Urinary bladder (tissue), 4 donors: Measurements from ENCODE around the gene FERMT1. TPM values are rescaled to one million over a fixed set of nuclear protein-coding genes. Genes with fewer than 3 reads are reported as not detected.
"Not testable (repeated sequence)": the region's sequence is repeated elsewhere in the genome, so short reads cannot be mapped to it uniquely, and the experiment has no call there.

Experiments
- DNase-seq: peaks from one replicate; pipeline ENCODE4 v3.0.0-alpha.2; 2015; ENCODE audit errors: extremely low spot score
- H3K27ac ChIP-seq: one replicate; pipeline ENCODE4 v1.5.1; 2013; ENCODE audit warnings: low read depth, mild to moderate bottlenecking, moderate library complexity
- H3K36me3 ChIP-seq: one replicate; pipeline ENCODE4 v1.6.1; 2013; ENCODE audit warnings: mild to moderate bottlenecking, moderate library complexity; ENCODE audit not compliant: insufficient read depth
- H3K4me1 ChIP-seq: one replicate; pipeline ENCODE4 v1.6.1; 2013; ENCODE audit warnings: mild to moderate bottlenecking, moderate library complexity; ENCODE audit not compliant: insufficient read depth
- H3K4me3 ChIP-seq: one replicate; pipeline ENCODE4 v1.5.1; 2013; ENCODE audit warnings: low read depth, low read length
- WGBS: extraction: QIAGEN DNeasy Blood & Tissue Kit; methylation state at CpG from one replicate; pipeline ENCODE4 v1.1.7; 2013; 5-methylcytosine and 5-hydroxymethylcytosine counted together
- polyA plus RNA-seq: library from polyadenylated mRNA; stranded (reverse); fragments of 200-250 nt; gene quantifications from one replicate; pipeline ENCODE4 v1.2.3, GENCODE V29; 2013
- total RNA-seq: library from RNA; depleted of rRNA; stranded (reverse); fragments of >200 nt; gene quantifications from one replicate; pipeline ENCODE4 v1.2.3, GENCODE V29; 2014
- donor health status: healthy with polysubstance abuse.
- donor health status: healthy.

The FERMT1 gene
- total and polyA plus RNA-seq, 2 donors = 3.4 to 11.1 TPM

DNA sequence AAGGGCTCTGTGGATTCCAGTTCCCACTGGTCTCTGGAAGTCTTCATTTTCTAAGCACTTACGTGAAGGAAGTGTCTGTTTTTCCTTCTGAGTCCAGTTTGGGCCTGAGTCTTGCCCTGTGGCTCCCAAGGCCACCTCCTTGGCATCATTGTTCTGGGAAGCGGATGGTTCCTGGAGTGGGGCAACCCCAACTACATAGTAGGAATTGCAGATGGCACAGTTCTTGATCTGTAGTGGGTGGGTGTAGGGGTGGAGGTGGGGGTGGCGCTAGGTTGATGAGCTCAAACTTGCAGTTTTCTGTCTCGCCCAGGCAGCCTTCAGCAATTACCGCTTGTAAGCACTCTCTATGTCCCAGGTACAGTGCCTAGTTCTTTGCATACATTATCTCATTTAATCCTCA, 7.2 kb upstream of the FERMT1 start:
- no peak overlapping the region for H3K4me3 ChIP-seq
- H3K4me1 ChIP-seq = no peaks in the 10 kb centered on the region
- WGBS = 91% methylated on average over 5 of the region's 5 CpGs
- H3K27ac ChIP-seq = no peak overlapping the region
- H3K36me3 ChIP-seq = no peaks in the 10 kb centered on the region
- DNase-seq = no peak

DNA sequence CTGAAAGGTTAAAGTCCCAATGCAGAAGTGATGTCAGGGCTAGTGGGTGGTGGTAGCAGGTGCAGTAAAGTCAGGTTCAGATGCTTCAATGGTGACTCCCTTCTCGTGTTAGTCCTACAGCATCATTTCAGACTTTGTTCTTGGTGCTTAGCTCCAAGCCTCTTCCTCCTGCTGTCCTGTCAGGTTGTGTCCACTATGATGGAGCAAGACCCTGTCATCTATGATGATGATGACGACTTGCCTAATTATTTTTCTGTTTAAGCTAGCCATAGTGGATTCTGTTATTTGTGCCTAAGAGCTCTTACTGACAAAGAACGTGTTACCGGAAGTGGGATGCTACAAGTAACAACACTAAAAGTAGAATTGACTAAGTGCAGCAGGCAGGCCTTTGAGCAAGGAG, 5.0 kb upstream of the FERMT1 start:
- DNase-seq = no peak
- Histone ChIP-seq H3K27ac (no peak overlapping the region), H3K36me3 (no peaks in the 10 kb centered on the region), H3K4me3 (no peak overlapping the region), H3K4me1 (no peaks in the 10 kb centered on the region)
- 90% methylated on average over 4 of the region's 4 CpGs for WGBS

DNA sequence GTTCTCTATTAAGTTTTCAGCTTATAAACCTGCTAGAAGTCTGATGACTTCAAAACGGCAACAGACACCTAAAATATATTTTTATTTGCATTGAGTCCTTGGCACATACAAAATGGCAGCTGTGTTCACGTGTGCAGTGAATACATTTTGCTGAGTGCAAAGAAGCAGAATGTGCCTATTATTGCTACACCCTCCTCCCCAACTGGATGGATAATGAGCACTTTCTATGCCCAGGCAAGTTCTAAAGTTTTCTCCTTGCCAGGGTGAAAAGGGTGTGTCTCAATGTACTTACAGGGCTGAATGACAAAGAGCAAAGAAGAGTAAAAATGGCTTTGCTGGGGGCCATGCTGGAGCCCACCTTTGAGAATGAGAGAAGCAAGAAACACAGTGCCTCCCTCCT, 4.0 kb upstream of the FERMT1 start:
- H3K4me3 ChIP-seq = no peak overlapping the region
- no peak for DNase-seq
- WGBS = 66% methylated on average over 2 of the region's 2 CpGs

DNA sequence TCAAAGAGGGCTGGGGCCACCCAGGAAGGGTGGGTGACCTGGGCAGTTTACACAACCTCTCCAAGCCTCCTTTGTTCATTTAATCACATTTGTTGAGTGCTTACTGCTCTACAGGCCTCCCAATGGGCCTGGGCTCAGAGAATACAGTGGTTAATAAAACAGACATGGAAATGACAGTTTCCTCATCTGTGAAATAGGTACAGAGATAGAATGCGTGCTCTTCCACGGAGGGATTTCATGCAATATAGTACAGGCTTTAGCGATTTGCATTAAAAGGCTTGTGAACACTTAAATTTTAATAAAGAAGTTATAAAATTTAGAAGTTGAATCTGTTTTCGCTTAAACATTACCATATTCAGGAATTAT, 802 bp upstream of the FERMT1 start:
- Histone ChIP-seq H3K4me1 (no peaks in the 10 kb centered on the region), H3K4me3 (no peak overlapping the region), H3K36me3 (peaks cover 3% of the 10 kb centered on the region), H3K27ac (peak overlapping the region; percentile 73)
- WGBS = 92% methylated on average over 4 of the region's 4 CpGs
- no peak for DNase-seq

More for the DNA sequence above, 4.0 kb upstream of the FERMT1 start:
- Histone ChIP-seq H3K36me3 (no peaks in the 10 kb centered on the region), H3K27ac (no peak overlapping the region), H3K4me1 (no peaks in the 10 kb centered on the region)

DNA sequence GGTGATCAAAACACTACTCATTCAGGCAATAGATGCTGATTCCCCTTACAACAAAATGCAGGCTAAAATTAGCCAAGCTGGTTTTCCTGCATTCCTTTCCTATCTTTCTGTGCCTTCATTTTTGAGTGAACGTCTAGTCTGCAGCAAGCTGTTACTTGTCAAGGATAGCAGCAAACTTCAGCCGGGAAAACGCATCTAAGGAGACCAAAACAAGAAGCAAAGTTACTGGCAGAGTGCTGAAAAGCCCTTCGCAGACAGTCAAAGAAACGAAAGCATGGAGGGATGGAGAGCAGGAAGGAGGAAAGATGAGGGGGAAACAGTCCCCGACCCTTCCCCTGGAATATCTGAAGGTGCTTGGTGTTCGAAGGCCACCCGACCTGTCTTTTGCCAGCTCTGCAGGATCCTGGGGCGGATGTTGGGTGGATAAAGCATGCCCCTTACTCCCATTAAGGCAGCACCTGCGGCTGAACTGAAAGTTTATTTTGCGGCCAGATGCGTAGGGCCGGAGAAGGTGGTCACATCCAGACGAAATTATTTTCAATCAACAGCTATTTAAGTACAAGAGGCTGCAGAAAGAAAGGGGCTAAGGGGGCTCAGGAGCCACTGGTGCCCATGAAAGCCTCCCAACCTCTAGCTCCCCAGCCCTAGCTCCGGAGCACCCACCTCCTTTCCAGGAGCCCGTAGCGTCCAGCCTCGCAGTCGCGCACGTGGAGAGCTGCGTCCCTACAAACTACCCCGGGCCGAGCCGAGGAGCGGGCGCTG, 538 bp downstream of the FERMT1 start:
- Histone ChIP-seq H3K4me1 (no peaks in the 10 kb centered on the region), H3K36me3 (peaks cover 5% of the 10 kb centered on the region), H3K27ac (peak overlapping the region; percentile 13), H3K4me3 (peak overlapping the region; percentile 55)
- peak; percentile 86 for DNase-seq
- 2% methylated on average over 27 of the region's 27 CpGs for WGBS

DNA sequence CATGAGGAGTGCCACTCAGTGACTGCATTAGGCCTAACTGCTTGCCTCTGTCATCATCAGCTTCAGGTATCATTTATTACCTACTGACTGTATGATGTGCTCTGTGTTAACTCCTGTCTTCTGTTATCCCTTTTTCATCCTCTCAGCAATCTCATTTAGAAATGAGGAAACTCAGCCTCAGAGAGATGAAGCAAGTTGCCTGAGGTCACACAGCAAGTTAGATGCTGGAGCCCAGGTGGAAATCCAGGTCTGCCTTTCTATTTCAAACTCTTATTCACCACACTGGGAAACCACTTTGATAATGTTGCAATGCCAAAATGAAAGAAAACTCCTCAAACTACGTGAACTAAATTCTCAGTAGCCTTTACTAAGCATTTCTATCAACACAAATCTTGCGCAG, 1.3 kb downstream of the FERMT1 start:
- WGBS = 86% methylated on average over 2 of the region's 2 CpGs
- no peak for DNase-seq
- Histone ChIP-seq H3K36me3 (peaks cover 5% of the 10 kb centered on the region), H3K4me1 (no peaks in the 10 kb centered on the region), H3K27ac (no peak overlapping the region), H3K4me3 (no peak overlapping the region)

DNA sequence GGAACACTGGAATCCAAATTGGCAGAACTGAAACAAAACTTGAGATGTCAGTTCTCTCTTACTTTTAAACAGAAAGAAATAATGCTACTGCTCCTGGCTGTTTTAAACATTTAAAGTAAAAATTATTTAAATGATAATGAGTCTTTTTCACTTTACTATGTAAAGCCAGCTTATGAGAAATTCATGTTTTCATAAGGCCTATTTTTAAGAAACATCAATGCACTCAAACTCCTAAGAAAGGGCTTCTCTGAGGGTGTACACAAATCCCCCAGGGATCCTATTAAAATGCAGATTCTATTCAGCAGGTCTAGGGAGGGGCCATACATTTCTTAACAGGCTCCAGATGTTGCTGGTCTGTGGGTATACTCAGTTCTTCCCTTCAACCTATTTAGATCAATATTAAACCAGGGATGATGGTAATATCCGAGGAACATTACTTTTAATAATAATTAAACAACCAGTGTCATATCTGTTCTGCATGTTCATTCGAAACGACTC, 2.3 kb downstream of the FERMT1 start:
- Histone ChIP-seq H3K36me3 (peaks cover 5% of the 10 kb centered on the region), H3K4me3 (no peak overlapping the region), H3K27ac (no peak overlapping the region), H3K4me1 (no peaks in the 10 kb centered on the region)
- no peak for DNase-seq
- whole genome bisulfite sequencing = 68% methylated on average over 3 of the region's 3 CpGs

DNA sequence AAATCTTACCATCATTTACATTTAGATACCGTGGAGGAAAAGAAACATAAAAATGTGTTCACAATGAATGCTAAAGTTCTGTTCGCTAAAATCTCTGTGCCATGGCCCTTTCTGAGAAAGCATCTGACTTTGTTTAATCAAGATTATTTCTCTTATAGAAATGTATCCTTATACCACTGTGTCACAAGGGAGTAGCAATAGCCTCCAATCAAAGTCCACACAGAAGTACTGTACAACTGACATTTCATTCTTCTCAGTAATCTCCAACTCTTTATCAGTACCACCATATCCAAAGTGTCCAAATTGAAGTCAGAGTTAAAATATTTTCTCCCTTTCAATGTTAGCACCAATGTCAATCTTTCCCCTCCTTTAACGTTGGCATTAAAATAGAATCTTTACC, 6.1 kb downstream of the FERMT1 start:
- H3K4me3 ChIP-seq = no peak overlapping the region
- no peak for DNase-seq
- WGBS = 87% methylated on average over 3 of the region's 3 CpGs
- no peaks in the 10 kb centered on the region for H3K4me1 ChIP-seq
- H3K27ac ChIP-seq = no peak overlapping the region
- H3K36me3 ChIP-seq = peaks cover 5% of the 10 kb centered on the region

DNA sequence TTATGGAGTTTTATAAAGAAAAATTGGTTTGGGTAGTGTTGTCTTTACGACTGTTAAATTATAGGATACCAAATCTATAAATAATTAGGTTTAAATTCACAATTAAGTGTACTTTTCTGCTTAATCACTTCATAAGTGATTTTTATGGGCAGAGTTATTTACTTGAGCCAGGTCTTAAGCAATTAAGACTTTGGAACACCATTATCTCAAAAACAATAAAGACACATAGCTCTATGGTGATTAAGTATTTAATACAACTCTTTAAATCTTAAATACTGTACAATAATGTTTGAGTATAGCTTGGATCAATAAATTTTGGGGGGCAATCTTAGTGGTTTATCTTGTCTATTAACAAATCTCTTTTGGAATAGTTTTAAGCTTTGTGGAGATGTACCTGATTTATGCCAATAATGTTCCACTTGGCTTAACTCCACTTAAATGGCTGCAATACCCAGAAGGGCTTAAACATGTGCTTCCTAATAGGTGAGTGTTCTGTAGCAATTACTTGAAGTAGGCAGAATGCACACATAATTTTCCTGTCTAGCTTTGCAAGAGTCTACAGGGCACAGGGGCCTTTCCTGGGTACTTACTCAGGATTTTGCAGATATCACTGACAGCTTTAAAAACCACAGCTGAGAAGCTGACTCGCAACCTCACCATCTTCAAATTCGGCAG, 7.5 kb downstream of the FERMT1 start:
- H3K4me1 ChIP-seq = no peaks in the 10 kb centered on the region
- H3K36me3 ChIP-seq = peaks cover 5% of the 10 kb centered on the region
- no peak overlapping the region for H3K4me3 ChIP-seq
- DNase-seq = no peak
- 94% methylated on average over 3 of the region's 3 CpGs for WGBS
- no peak overlapping the region for H3K27ac ChIP-seq

DNA sequence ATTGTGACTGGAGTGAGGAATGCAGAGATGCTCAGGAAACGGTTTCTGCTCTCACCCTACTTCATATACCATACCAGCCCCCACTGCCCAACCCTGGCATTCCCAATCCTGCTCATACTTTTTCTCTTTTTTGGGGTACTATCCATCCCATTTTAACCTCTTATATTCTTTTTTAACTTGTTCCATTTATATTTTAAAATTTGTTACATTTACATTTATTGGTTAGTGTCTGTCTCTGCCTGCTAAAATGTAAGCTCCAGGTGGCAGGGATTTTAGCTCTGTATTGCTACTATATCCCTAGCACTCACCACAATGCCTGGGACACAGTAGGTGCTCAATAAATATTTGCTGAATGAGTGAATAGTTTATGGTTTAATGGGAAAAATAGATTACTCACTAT, 8.1 kb downstream of the FERMT1 start:
- DNase-seq = no peak
- Histone ChIP-seq H3K4me3 (no peak overlapping the region), H3K27ac (no peak overlapping the region), H3K4me1 (no peaks in the 10 kb centered on the region), H3K36me3 (peaks cover 5% of the 10 kb centered on the region)
- 85% methylated on average over 1 of the region's 1 CpG for whole genome bisulfite sequencing

DNA sequence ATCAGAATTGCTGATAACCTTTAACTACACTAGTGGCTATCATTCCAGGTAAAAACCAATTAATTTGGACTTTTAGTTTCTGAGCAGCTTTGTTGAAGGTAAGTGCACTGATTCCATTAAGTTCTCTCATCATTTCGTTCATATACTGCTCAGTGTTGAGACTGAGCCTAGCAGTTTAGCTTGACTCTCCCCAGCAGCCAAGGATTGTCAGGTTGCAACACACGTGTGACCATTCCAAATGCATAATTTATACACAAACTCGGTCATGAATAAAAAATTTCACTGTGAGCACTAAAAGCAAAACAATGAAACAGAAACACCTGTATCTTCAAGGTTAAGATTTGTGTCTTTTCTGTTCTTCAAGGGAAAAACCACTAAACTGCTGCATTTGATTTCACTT, 8.9 kb downstream of the FERMT1 start:
- Histone ChIP-seq H3K36me3 (peaks cover 4% of the 10 kb centered on the region), H3K4me1 (no peaks in the 10 kb centered on the region), H3K4me3 (no peak overlapping the region), H3K27ac (no peak overlapping the region)
- DNase-seq = no peak
- WGBS = 84% methylated on average over 3 of the region's 3 CpGs

DNA sequence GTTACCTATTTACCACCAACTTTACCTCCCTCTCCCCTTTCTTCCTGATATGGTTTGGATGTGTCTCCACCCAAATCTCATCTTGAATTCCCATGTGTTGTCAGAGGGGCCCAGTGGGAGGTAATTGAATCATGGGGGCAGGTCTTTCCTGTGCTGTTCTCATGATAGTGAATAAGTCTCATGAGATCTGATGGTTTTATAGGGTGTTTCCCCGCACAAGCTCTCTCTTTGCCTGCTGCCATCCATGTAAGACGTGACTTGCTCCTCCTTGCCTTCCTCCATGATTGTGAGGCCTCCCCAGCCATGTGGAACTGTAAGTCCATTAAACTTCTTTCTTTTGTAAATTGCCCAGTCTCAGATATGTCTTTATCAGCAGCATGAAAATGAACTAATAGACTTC, 9.9 kb downstream of the FERMT1 start:
- not testable (repeated sequence) for H3K4me1 ChIP-seq, H3K4me3 ChIP-seq, DNase-seq, H3K36me3 ChIP-seq, H3K27ac ChIP-seq
- WGBS = 92% methylated on average over 2 of the region's 2 CpGs

DNA sequence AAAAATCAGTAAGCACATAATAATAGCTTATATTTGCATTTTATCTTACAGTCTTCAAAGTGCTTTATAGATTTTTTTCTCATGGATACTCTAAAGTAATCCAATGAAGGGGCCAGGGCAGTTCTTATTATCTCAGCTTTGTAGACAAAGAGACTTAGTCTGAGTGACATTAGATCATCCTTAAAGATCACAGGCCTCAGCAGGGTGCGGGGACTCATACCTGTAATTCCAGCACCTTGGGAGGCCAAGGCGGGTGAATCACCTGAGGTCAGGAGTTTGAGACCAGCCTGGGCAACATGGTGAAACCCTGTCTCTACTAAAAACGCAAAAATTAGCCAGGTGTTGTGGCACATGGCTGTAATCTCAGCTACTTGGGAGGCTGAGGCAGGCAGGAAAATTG, 14.5 kb downstream of the FERMT1 start:
- Histone ChIP-seq H3K36me3 (no peaks in the 10 kb centered on the region), H3K4me1 (no peaks in the 10 kb centered on the region), H3K4me3 (no peak overlapping the region), H3K27ac (no peak overlapping the region)
- no peak for DNase-seq
- WGBS = 85% methylated on average over 3 of the region's 3 CpGs

DNA sequence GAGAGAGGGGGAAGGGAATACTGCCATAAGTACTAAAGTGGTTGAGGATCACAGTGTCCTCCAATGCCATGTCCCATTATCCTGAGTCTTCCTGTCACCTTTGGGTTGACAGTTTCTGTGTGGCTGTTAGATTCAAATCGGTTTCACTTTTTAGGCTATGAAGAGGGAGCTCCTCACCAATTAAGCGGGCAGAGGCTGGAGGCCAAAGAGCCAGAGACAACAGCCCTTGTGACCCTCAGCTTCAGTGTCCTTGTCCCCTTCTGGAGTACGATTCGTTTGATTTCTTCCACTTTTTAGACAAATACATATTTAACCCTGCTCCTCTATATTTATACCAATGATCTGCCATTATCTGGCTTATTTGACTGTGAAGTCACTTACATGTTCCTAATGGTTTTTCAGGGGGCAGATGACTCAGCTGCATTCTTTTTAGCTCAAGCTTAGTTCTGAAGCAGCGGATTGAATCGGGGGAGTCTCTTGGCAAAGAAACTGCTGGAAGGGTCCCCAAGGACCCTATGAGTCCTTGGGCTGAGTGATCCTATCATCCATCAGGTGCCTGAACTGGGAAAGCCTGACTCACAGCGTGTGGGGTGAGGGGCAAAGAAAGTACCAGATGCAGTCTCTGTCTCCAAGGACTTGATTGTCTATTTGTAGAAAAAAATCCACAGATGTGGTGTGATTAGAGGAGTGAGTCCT, 18.2 kb downstream of the FERMT1 start:
- H3K4me1 ChIP-seq = no peaks in the 10 kb centered on the region
- DNase-seq = no peak
- no peak overlapping the region for H3K27ac ChIP-seq
- no peak overlapping the region for H3K4me3 ChIP-seq
- 80% methylated on average over 7 of the region's 7 CpGs for WGBS
- H3K36me3 ChIP-seq = no peaks in the 10 kb centered on the region
